Kidney epithelial cell (primary cell): ENCODE results near the gene ZBTB47. TPM values are rescaled to one million over a fixed set of nuclear protein-coding genes. Genes with fewer than 3 reads are reported as not detected.
A peak's percentile ranks its signal among the peaks of the same experiment; 100 is the strongest.

Experiments used
- DNase-seq: peaks from one replicate; pipeline ENCODE4 v3.0.0-alpha.2; 2010; ENCODE audit warnings: low read depth
- H3K27me3 ChIP-seq: 2 replicates; pipeline ENCODE4 v1.6.0; 2011; ENCODE audit warnings: low read length; ENCODE audit not compliant: control insufficient read depth, insufficient read depth
- H3K36me3 ChIP-seq: 2 replicates; pipeline ENCODE4 v1.5.1; 2011; ENCODE audit warnings: low read length; ENCODE audit not compliant: control insufficient read depth, insufficient read depth
- H3K4me3 ChIP-seq: 2 replicates; pipeline ENCODE4 v1.5.1; 2011; ENCODE audit warnings: low read depth, mild to moderate bottlenecking, control low read depth, low read length
- CTCF ChIP-seq: IDR thresholded peaks from 2 replicates; pipeline ENCODE4 v1.5.1; 2011; ENCODE audit warnings: mild to moderate bottlenecking, moderate library complexity, low read length, control low read depth, inconsistent platforms; ENCODE audit not compliant: insufficient read depth, poor library complexity, severe bottlenecking
- total RNA-seq: library from RNA; depleted of rRNA; stranded (reverse); fragments of >200 nt; gene quantifications from 2 replicates; pipeline ENCODE4 v1.2.3, GENCODE V29; 2015

ZBTB47 gene
- total RNA-seq, 1 donor from 2014 or later: 8.8 TPM

DNA sequence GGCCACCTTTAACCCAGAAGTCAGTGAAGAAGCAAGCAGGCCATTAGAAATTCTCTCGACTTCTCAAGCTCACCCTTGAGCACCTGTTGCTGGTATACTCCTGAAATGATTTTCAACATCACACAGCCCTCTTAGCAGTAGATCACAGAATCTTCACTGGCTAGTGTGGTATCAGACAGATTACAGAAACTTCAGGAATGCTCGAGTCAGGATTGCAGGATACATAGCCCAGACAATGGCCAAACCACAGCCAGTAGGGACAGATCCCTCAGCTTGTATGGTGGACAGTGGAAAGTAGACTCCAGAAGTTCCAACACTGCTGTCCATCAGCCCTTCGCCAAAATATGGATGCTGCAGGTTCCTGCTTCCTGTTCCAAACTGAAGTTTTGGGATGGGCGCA lies 27.3 kb downstream of the ZBTB47 start:
- peaks cover 11% of the 10 kb centered on the region for H3K27me3 ChIP-seq
- TF ChIP-seq CTCF: no peak
- H3K36me3 ChIP-seq: no peaks in the 10 kb centered on the region
- no peak overlapping the region for H3K4me3 ChIP-seq
- no peak for DNase-seq

DNA sequence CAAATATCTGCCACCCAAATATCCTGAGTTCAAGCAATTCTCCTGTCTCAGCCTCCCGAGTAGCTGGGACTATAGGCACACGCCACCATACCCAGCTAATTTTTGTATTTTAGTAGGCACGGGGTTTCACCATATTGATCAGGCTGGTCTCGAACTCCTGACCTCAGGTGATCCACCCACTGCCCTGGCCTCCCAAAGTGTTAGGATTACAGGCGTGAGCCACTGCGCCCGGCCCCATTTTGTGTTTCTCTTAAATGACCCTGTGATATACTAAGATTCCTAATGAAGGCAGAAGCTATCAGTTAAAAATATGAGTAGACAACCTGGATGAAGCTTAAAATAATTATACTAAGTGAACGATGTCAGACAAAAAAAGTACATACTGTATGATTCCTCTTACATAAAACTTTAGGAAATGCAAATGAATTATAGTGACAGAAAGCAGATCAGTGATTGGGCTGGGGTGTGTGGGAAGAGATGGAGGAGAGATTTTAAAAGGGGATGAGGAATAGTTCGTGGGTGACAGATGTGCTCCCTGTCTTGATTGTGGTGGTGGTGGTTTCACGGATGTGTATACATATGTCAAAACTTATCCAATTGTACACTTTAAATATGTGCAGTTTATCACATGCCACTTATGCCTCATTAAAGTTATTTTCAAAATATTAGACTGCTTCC lies 28.0 kb downstream of the ZBTB47 start:
- H3K4me3 ChIP-seq: no peak overlapping the region
- no peak for TF ChIP-seq CTCF

DNA sequence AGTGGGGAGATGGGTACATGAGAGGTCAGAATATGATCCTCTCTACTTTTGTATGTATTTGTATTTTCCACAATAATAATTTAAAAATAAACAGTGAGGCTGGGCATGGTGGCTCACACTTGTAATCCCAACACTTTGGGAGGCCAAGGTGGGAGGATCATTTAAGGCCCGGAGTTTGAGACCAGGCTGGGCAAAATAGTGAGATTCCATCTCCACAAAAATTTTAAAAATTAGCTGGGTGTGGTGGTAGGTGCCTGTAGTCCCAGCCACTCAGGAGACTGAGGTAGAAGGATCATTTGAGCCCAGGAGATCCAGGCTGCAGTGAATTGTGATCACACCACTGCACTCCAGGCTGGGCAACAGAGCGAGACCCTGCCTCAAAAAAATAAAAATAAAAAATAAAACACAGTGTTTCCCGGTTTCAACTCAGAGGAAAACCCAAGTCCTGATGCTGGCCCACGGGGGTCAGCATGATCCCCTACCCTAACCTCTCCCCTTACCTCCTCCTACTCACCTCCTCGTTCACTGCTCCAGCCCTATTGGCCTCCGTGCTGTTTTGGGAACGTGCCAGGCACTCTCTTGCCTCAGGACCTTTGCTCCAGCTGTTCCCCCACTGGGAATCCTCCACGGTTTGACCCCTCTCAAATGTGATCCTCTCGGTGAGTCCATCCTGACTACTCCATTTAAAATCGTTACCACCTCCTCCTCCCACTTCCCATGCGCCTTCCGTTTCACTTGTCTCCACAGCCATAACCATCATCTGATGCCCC lies 29.0 kb downstream of the ZBTB47 start:
- Histone ChIP-seq H3K27me3 (peaks cover 26% of the 10 kb centered on the region), H3K4me3 (no peak overlapping the region), H3K36me3 (no peaks in the 10 kb centered on the region)
- DNase-seq: no peak
- no peak for TF ChIP-seq CTCF

More for the DNA sequence above, 28.0 kb downstream of the ZBTB47 start:
- no peaks in the 10 kb centered on the region for H3K36me3 ChIP-seq
- peaks cover 18% of the 10 kb centered on the region for H3K27me3 ChIP-seq
- no peak for DNase-seq

- no peaks in the 10 kb centered on the region for H3K36me3 ChIP-seq
- peak; percentile 80 for DNase-seq
- H3K27me3 ChIP-seq: peaks cover 30% of the 10 kb centered on the region
- H3K4me3 ChIP-seq: no peak overlapping the region
- no peak for TF ChIP-seq CTCF
Observed at GRCh38 chr3:42683875-42684598, 30.5 kb downstream of the ZBTB47 start.

- no peak for DNase-seq
- Histone ChIP-seq H3K27me3 (peaks cover 33% of the 10 kb centered on the region), H3K36me3 (no peaks in the 10 kb centered on the region), H3K4me3 (no peak overlapping the region)
- no peak for TF ChIP-seq CTCF
Observed at GRCh38 chr3:42684632-42685362, 31.3 kb downstream of the ZBTB47 start.
